H9 (cell line): ENCODE measurements around the gene GAPT. TPM values are rescaled to one million over a fixed set of nuclear protein-coding genes. Genes with fewer than 3 reads are reported as not detected.

Experiments used
- DNase-seq: peaks from one replicate; pipeline ENCODE4 v3.0.0-alpha.2; 2017
- H2AFZ ChIP-seq: one replicate; pipeline ENCODE4 v1.6.1; 2013; ENCODE audit warnings: mild to moderate bottlenecking, low read length, control low read depth, moderate library complexity
- H2AK5ac ChIP-seq: 2 replicates; pipeline ENCODE4 v1.6.1; 2013; ENCODE audit warnings: low read length, control low read depth, mixed read lengths; ENCODE audit not compliant: insufficient read length
- H2BK120ac ChIP-seq: one replicate; pipeline ENCODE4 v1.6.1; 2013; ENCODE audit warnings: low read depth, mild to moderate bottlenecking, low read length, control low read depth, inconsistent platforms; ENCODE audit not compliant: poor library complexity, severe bottlenecking
- H2BK12ac ChIP-seq: 2 replicates; pipeline ENCODE4 v1.6.1; 2013; ENCODE audit warnings: low read length, control low read depth, mixed read lengths, low read depth; ENCODE audit not compliant: insufficient read length
- H2BK15ac ChIP-seq: 2 replicates; pipeline ENCODE4 v1.6.1; 2013; ENCODE audit warnings: low read depth, low read length, control low read depth
- H2BK20ac ChIP-seq: one replicate; pipeline ENCODE4 v1.6.1; 2013; ENCODE audit warnings: low read depth, mild to moderate bottlenecking, low read length, control low read depth, inconsistent platforms; ENCODE audit not compliant: poor library complexity, severe bottlenecking
- H2BK5ac ChIP-seq: 2 replicates; pipeline ENCODE4 v1.6.1; 2013; ENCODE audit warnings: low read length, control low read depth, mixed read lengths; ENCODE audit not compliant: insufficient read length
- H3K14ac ChIP-seq: 2 replicates; pipeline ENCODE4 v1.6.1; 2013; ENCODE audit warnings: low read length, control low read depth; ENCODE audit not compliant: insufficient read depth
- H3K18ac ChIP-seq: 2 replicates; pipeline ENCODE4 v1.6.1; 2013; ENCODE audit warnings: low read depth, mild to moderate bottlenecking, mixed read lengths, low read length, control low read depth; ENCODE audit not compliant: insufficient read length
- H3K23ac ChIP-seq: 2 replicates; pipeline ENCODE4 v1.6.1; 2013; ENCODE audit warnings: low read length, control low read depth, mixed read lengths, low read depth; ENCODE audit not compliant: insufficient read length
- H3K23me2 ChIP-seq: 2 replicates; pipeline ENCODE4 v1.6.1; 2013; ENCODE audit warnings: low read depth, mild to moderate bottlenecking, mixed read lengths, low read length, control low read depth; ENCODE audit not compliant: insufficient read length, poor library complexity, severe bottlenecking
- H3K27ac ChIP-seq: 2 replicates; pipeline ENCODE4 v1.5.1; 2013; ENCODE audit warnings: low read length, control low read depth, mixed read lengths, low read depth; ENCODE audit not compliant: insufficient read length
- H3K27me3 ChIP-seq: 2 replicates; pipeline ENCODE4 v1.6.1; 2013; ENCODE audit warnings: low read length, control low read depth, inconsistent platforms; ENCODE audit not compliant: insufficient read depth
- H3K4ac ChIP-seq: 2 replicates; pipeline ENCODE4 v1.6.1; 2013; ENCODE audit warnings: low read depth, mild to moderate bottlenecking, control low read depth, inconsistent platforms, low read length, moderate library complexity
- H3K4me1 ChIP-seq: 2 replicates; pipeline ENCODE4 v1.6.1; 2013; ENCODE audit warnings: low read length, control low read depth, inconsistent platforms; ENCODE audit not compliant: insufficient read depth
- H3K4me2 ChIP-seq: 2 replicates; pipeline ENCODE4 v1.6.1; 2013; ENCODE audit warnings: low read length, control low read depth, mixed read lengths; ENCODE audit not compliant: insufficient read length, insufficient read depth
- H3K56ac ChIP-seq: 2 replicates; pipeline ENCODE4 v1.6.1; 2013; ENCODE audit warnings: low read depth, mild to moderate bottlenecking, mixed read lengths, low read length, control low read depth; ENCODE audit not compliant: insufficient read length
- H3K79me1 ChIP-seq: 2 replicates; pipeline ENCODE4 v1.6.1; 2013; ENCODE audit warnings: low read depth, mild to moderate bottlenecking, moderate library complexity, low read length, control low read depth, inconsistent platforms; ENCODE audit not compliant: insufficient read depth, poor library complexity, severe bottlenecking
- H3K79me2 ChIP-seq: 2 replicates; pipeline ENCODE4 v1.6.1; 2013; ENCODE audit warnings: low read length, control low read depth, inconsistent platforms; ENCODE audit not compliant: insufficient read depth
- H3K9ac ChIP-seq: 2 replicates; pipeline ENCODE4 v1.6.1; 2013; ENCODE audit warnings: low read length, control low read depth, mixed read lengths; ENCODE audit not compliant: insufficient read length; ENCODE audit errors: extremely low read depth
- H3K9me3 ChIP-seq: one replicate; pipeline ENCODE4 v1.6.1; 2013; ENCODE audit warnings: low read depth, low read length, inconsistent platforms; ENCODE audit not compliant: control insufficient read depth
- H3T11ph ChIP-seq: one replicate; pipeline ENCODE4 v1.6.1; 2013; ENCODE audit warnings: mild to moderate bottlenecking, low read length, control low read depth, inconsistent platforms
- H4K20me1 ChIP-seq: one replicate; pipeline ENCODE4 v1.6.1; 2013; ENCODE audit not compliant: control insufficient read depth, insufficient read length, insufficient read depth
- H4K5ac ChIP-seq: 2 replicates; pipeline ENCODE4 v1.6.1; 2013; ENCODE audit warnings: low read depth, mild to moderate bottlenecking, mixed read lengths, low read length, control low read depth; ENCODE audit not compliant: insufficient read length
- H4K8ac ChIP-seq: replicated peaks from 2 replicates; pipeline ENCODE4 v1.6.1; 2013; ENCODE audit warnings: low read length, control low read depth, mixed read lengths, low read depth; ENCODE audit not compliant: insufficient read length
- H4K91ac ChIP-seq: 2 replicates; pipeline ENCODE4 v1.6.1; 2013; ENCODE audit warnings: low read depth, mild to moderate bottlenecking, moderate library complexity, mixed read lengths, low read length, control low read depth; ENCODE audit not compliant: insufficient read length
- H3K27ac Mint-ChIP-seq, 3 experiments: 2 replicates in 2 of 3; 3 replicates in 1 of 3; pipeline ENCODE4 v1.8.0; 2020 to 2021; ENCODE audit warnings: mixed read lengths in 3 of 3, mild to moderate bottlenecking in 1 of 3, moderate library complexity in 1 of 3
- H3K27me3 Mint-ChIP-seq: 2 replicates; pipeline ENCODE4 v1.8.0; 2021; ENCODE audit warnings: low read depth, mild to moderate bottlenecking, moderate library complexity, mixed read lengths
- H3K36me3 Mint-ChIP-seq, 3 experiments: 2 replicates in 2 of 3; 3 replicates in 1 of 3; pipeline ENCODE4 v1.8.0; 2020 to 2021; ENCODE audit warnings: low read depth in 3 of 3, mixed read lengths in 3 of 3; ENCODE audit not compliant: insufficient read depth in 1 of 3
- H3K4me1 Mint-ChIP-seq, 2 experiments: 2 replicates each; pipeline ENCODE4 v1.8.0; 2020; ENCODE audit warnings: mixed read lengths in 2 of 2
- H3K4me3 Mint-ChIP-seq, 2 experiments: 2 replicates in 1 of 2; 3 replicates in 1 of 2; pipeline ENCODE4 v1.8.0; 2020 to 2021; ENCODE audit warnings: mild to moderate bottlenecking in 2 of 2, mixed read lengths in 2 of 2, moderate library complexity in 1 of 2
- H3K9me3 Mint-ChIP-seq, 2 experiments: 2 replicates in 1 of 2; 3 replicates in 1 of 2; pipeline ENCODE4 v1.8.0; 2020; ENCODE audit warnings: mild to moderate bottlenecking in 2 of 2, mixed read lengths in 2 of 2, moderate library complexity in 1 of 2
- WGBS: extraction: QIAGEN DNeasy Blood & Tissue Kit; methylation state at CpG from one replicate; pipeline ENCODE4 v1.1.7; 2013; ENCODE audit warnings: missing lambda C conversion rate, low lambda C conversion rate, mixed read lengths; ENCODE audit not compliant: insufficient read length; ENCODE audit errors: extremely low coverage; 5-methylcytosine and 5-hydroxymethylcytosine counted together
- total RNA-seq: library from RNA; stranded (reverse); gene quantifications from 2 replicates; pipeline ENCODE4 v1.2.1, GENCODE V29; 2021
- TF ChIP-seq, protein P1 (sequence below): fragments of 200-600 bp; sonication (generic); conservative IDR thresholded peaks from 3 replicates; pipeline ENCODE4 v1.8.0; 2021; ENCODE audit warnings: antibody characterized with exemption, mild to moderate bottlenecking

GAPT gene
- total RNA-seq, 1 experiment from 2014 or later, result not detected

DNA sequence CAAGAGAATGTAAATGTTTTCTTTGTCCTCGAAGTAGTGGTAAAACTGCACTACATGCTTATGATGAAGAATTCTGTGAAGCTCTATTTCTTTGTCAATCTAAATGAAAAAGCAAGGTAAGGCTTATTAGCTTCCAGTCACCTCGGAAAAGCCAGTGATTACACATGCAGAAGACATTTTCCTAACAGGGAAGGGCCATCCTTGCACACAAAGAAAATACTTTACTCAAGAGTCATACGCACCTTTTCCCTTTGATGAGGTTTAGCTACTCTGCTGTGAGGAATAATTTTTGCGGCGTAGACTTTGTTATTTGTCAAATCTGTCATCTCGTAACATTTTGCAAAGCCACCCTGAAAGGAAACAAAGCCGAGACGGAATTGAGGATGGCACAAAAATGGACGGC is 32.5 kb upstream of the GAPT start:
- Histone ChIP-seq H3K79me2 (peaks cover 2% of the 10 kb centered on the region; the same call in 1 of the 2 replicates), H2AK5ac (no peak overlapping the region), H2BK120ac (no peak overlapping the region), H3T11ph (no peak overlapping the region), H3K4ac (no peak overlapping the region), H2BK15ac (no peak overlapping the region), H2BK5ac (no peak overlapping the region), H2BK12ac (no peak overlapping the region), H3K23ac (no peak overlapping the region), H3K14ac (no peak overlapping the region), H3K79me1 (no peaks in the 10 kb centered on the region), H2BK20ac (no peak overlapping the region), H4K8ac (no peak overlapping the region), H4K91ac (no peak overlapping the region), H3K27me3 (no peaks in the 10 kb centered on the region), H4K5ac (no peak overlapping the region), H3K27ac (no peak overlapping the region), H3K56ac (no peak overlapping the region), H4K20me1 (no peaks in the 10 kb centered on the region), H3K9ac (peak overlapping the region; percentile 42), H2AFZ (no peak overlapping the region), H3K9me3 (no peaks in the 10 kb centered on the region), H3K23me2 (peaks cover 5% of the 10 kb centered on the region), H3K4me1 (no peaks in the 10 kb centered on the region), H3K4me2 (peak overlapping the region; percentile 72), H3K18ac (no peak overlapping the region)
- no CpG with 5 or more reads among the region's 9 CpGs for WGBS
- TF ChIP-seq, protein P1, sequence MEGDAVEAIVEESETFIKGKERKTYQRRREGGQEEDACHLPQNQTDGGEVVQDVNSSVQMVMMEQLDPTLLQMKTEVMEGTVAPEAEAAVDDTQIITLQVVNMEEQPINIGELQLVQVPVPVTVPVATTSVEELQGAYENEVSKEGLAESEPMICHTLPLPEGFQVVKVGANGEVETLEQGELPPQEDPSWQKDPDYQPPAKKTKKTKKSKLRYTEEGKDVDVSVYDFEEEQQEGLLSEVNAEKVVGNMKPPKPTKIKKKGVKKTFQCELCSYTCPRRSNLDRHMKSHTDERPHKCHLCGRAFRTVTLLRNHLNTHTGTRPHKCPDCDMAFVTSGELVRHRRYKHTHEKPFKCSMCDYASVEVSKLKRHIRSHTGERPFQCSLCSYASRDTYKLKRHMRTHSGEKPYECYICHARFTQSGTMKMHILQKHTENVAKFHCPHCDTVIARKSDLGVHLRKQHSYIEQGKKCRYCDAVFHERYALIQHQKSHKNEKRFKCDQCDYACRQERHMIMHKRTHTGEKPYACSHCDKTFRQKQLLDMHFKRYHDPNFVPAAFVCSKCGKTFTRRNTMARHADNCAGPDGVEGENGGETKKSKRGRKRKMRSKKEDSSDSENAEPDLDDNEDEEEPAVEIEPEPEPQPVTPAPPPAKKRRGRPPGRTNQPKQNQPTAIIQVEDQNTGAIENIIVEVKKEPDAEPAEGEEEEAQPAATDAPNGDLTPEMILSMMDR, result no peak
- no peaks in the 10 kb centered on the region; the same call in 1 of the 2 replicates for H3K27me3 Mint-ChIP-seq
- H3K36me3 Mint-ChIP-seq, result peaks cover 3 to 44% (median 35%) of the 10 kb centered on the region in 3 experiments
- H3K4me1 Mint-ChIP-seq, result peaks cover 25 to 33% of the 10 kb centered on the region in 2 experiments
- H3K9me3 Mint-ChIP-seq, result no peaks in the 10 kb centered on the region
- H3K4me3 Mint-ChIP-seq, result peak overlapping the region; percentile 82 to 85
- no peak for DNase-seq
- H3K27ac Mint-ChIP-seq, result no peak overlapping the region
